CD4-positive, alpha-beta memory T cell (primary cell): Measurements from ENCODE around the gene VCP. TPM values are rescaled to one million over a fixed set of nuclear protein-coding genes. Genes with fewer than 3 reads are reported as not detected.

Source experiments
- CTCF ChIA-PET: fragments of 350-600 bp; sonication (Branson Sonifier 250); formaldehyde crosslinking; loops from one replicate; lab custom pipeline; 2021; ENCODE audit warnings: inconsistent platforms; ENCODE audit not compliant: partially characterized antibody; lab: Charles Lee
- POLR2A ChIA-PET: fragments of 350-600 bp; sonication (Branson Sonifier 250); formaldehyde crosslinking; loops from one replicate; lab custom pipeline; 2021; ENCODE audit not compliant: partially characterized antibody; lab: Charles Lee
- DNase-seq, 5 donors: peaks; one replicate each; pipeline versions ENCODE4 v3.0.0 to v3.0.0-alpha.2; 2020 to 2022; ENCODE audit warnings: mixed read lengths in 1 of 5
- H3K27ac ChIP-seq: one replicate; pipeline ENCODE4 v1.7.0; 2013; ENCODE audit warnings: low read depth, low read length
- H3K27me3 ChIP-seq: 2 replicates; pipeline ENCODE4 v1.7.0; 2013; ENCODE audit warnings: mild to moderate bottlenecking, low read length, moderate library complexity; ENCODE audit not compliant: insufficient read depth
- H3K36me3 ChIP-seq: 2 replicates; pipeline ENCODE4 v1.7.0; 2013; ENCODE audit warnings: mild to moderate bottlenecking, low read length, moderate library complexity; ENCODE audit not compliant: insufficient read depth
- H3K4me1 ChIP-seq: 2 replicates; pipeline ENCODE4 v1.7.0; 2013; ENCODE audit warnings: mild to moderate bottlenecking, low read length, moderate library complexity; ENCODE audit not compliant: insufficient read depth
- H3K4me3 ChIP-seq, 2 donors: one replicate each; pipeline ENCODE4 v1.7.0; 2013; ENCODE audit warnings: low read length in 2 of 2, mild to moderate bottlenecking in 1 of 2
- H3K9me3 ChIP-seq, 2 donors: one replicate each; pipeline ENCODE4 v1.7.0; 2013; ENCODE audit warnings: low read length in 2 of 2, control low read depth in 1 of 2; ENCODE audit not compliant: control insufficient read depth in 1 of 2
- H3K27ac Mint-ChIP-seq, 7 donors: one replicate each; pipeline ENCODE4 v1.8.0; 2020 to 2021; ENCODE audit warnings: mixed read lengths in 7 of 7, mild to moderate bottlenecking in 6 of 7, inconsistent platforms in 3 of 7, moderate library complexity in 3 of 7
- H3K27me3 Mint-ChIP-seq, 2 donors: one replicate each; pipeline ENCODE4 v1.8.0; 2020 to 2021; ENCODE audit warnings: mixed read lengths in 2 of 2
- H3K36me3 Mint-ChIP-seq, 2 donors: one replicate each; pipeline ENCODE4 v1.8.0; 2020 to 2021; ENCODE audit warnings: mixed read lengths in 2 of 2, inconsistent platforms in 1 of 2, mild to moderate bottlenecking in 1 of 2
- H3K4me1 Mint-ChIP-seq, 4 donors: one replicate each; pipeline ENCODE4 v1.8.0; 2020 to 2021; ENCODE audit warnings: mixed read lengths in 4 of 4, mild to moderate bottlenecking in 1 of 4
- H3K4me3 Mint-ChIP-seq, 8 donors: one replicate each; pipeline ENCODE4 v1.8.0; 2020 to 2021; ENCODE audit warnings: mixed read lengths in 8 of 8, mild to moderate bottlenecking in 7 of 8, moderate library complexity in 6 of 8, inconsistent platforms in 3 of 8
- H3K9me3 Mint-ChIP-seq, 8 donors: one replicate each; pipeline ENCODE4 v1.8.0; 2020 to 2021; ENCODE audit warnings: mixed read lengths in 8 of 8, mild to moderate bottlenecking in 5 of 8, inconsistent platforms in 3 of 8, moderate library complexity in 1 of 8
- intact Hi-C: fragments of 100-400 bp; cut with micrococcal nuclease; formaldehyde crosslinking; loops from one replicate; pipeline ENCODE4 v1.15.1; 2023
- polyA plus RNA-seq, 2 donors: library from polyadenylated mRNA; unstranded; fragments of 300-500 nt; fragmentation: Illumina TruSeq; gene quantifications; one replicate each; pipeline ENCODE4 v1.2.3, GENCODE V29; 2021
- total RNA-seq, 2 experiments: library from RNA; stranded (reverse); gene quantifications; one replicate each; pipeline ENCODE4 v1.2.3, GENCODE V29; 2021

The VCP gene
- total and polyA plus RNA-seq, 4 experiments from 2014 or later: 156 to 206 (median 176) TPM

DNA sequence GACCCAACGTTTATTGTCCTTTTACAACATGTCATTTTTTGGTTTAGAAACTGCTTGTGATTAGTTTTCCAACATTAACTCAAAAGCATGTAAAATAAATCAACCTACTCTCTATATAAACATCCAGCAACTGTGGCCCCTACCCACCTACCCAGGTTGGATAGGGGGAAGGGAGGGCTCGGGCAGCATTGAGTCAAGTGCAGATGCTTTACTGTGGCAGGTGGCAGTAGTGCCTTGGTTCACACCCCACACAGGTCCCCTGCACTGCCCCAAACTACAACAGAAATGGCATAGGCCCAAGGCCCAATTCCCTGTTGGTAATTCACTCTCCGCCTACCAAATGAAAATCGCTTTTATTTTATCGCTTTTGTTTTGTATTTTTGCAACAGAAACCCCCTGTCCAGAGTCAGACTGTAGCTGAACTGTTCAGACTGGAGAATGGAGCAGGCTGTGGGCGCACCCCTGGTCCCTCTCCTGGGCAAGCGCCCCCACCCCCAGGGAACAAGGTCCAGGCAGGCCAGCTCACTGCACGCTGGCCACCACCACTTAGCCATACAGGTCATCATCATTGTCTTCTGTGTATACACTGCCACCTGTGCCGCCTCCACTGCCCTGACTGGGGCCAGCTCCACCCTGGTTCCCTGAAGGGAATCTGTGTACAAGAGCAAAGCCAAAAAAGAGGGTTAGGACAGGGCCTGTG, 15.7 kb downstream of the VCP start:
- Mint-ChIP-seq H3K27me3 (no peaks in the 10 kb centered on the region), H3K4me1 (peaks cover 0 to 7% (median under 1%) of the 10 kb centered on the region in 4 donors), H3K9me3 (no peaks in the 10 kb centered on the region), H3K27ac (peak overlapping the region in 3 of 7 donors; percentile 16 to 57 (median 56)), H3K4me3 (peak overlapping the region in 1 of 8 donors; percentile 16), H3K36me3 (peaks cover 69 to 89% of the 10 kb centered on the region in 2 donors)
- ChIA-PET CTCF (no interaction called here), POLR2A (interaction anchor here (1.3 kb wide), 1 partner anchor 15 kb away, joined by 3 read pairs; no protein-coding TSS in a partner anchor)
- H3K4me3 ChIP-seq: no peak overlapping the region
- H3K36me3 ChIP-seq: peaks cover 61% of the 10 kb centered on the region
- no peak for DNase-seq
- H3K9me3 ChIP-seq: no peaks in the 10 kb centered on the region
- no peak overlapping the region for H3K27ac ChIP-seq
- intact Hi-C loops: no loop called here
- H3K4me1 ChIP-seq: no peaks in the 10 kb centered on the region
- H3K27me3 ChIP-seq: no peaks in the 10 kb centered on the region

DNA sequence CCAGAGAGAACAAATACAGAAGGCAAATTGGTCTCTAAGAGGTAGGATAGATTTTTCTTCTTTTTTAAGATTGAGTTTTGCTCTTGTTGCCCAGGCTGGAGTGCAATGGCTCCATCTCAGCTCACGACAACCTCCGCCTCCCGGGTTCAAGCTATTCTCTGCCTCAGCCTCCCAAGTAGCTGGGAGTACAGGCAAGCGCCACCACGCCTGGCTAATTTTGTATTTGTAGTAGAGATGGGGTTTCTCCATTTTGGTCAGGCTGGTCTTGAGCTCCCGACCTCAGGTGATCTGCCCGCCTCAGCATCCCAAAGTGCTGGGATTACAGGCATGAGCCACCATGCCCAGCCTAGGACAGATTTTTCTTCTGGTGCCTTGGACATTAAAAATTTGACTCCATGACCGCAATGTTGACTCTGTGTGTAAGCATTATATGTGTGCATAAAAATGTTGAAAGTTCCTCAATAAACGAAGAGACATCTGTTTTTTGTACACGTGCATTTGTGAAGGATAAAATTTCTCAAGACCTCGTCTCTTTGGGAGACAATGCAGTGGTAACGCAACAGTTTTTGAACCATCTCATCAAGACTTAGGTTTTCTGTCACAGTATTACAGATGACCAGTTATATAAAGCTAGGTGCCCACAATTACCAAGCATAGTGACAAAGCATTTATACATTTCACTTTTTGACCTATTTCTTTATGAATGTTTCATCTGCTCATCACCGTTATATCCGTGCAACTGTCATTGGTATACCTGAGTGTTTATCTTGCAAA, 17.4 kb downstream of the VCP start:
- peaks cover 59 to 78% of the 10 kb centered on the region in 2 donors for H3K36me3 Mint-ChIP-seq
- H3K36me3 ChIP-seq: peaks cover 45% of the 10 kb centered on the region
- CTCF ChIA-PET: no interaction called here
- no peak for DNase-seq
- POLR2A ChIA-PET: no interaction called here
- H3K9me3 Mint-ChIP-seq: no peaks in the 10 kb centered on the region
- no peak overlapping the region for H3K27ac ChIP-seq
- H3K9me3 ChIP-seq: no peaks in the 10 kb centered on the region
- peak overlapping the region in 1 of 7 donors; percentile 20 for H3K27ac Mint-ChIP-seq
- no peak overlapping the region for H3K4me3 Mint-ChIP-seq
- no peaks in the 10 kb centered on the region for H3K27me3 ChIP-seq
- intact Hi-C loops: no loop called here
- H3K27me3 Mint-ChIP-seq: no peaks in the 10 kb centered on the region
- no peak overlapping the region for H3K4me3 ChIP-seq
- H3K4me1 ChIP-seq: no peaks in the 10 kb centered on the region
- peaks cover 0 to 13% (median 5%) of the 10 kb centered on the region in 4 donors for H3K4me1 Mint-ChIP-seq

DNA sequence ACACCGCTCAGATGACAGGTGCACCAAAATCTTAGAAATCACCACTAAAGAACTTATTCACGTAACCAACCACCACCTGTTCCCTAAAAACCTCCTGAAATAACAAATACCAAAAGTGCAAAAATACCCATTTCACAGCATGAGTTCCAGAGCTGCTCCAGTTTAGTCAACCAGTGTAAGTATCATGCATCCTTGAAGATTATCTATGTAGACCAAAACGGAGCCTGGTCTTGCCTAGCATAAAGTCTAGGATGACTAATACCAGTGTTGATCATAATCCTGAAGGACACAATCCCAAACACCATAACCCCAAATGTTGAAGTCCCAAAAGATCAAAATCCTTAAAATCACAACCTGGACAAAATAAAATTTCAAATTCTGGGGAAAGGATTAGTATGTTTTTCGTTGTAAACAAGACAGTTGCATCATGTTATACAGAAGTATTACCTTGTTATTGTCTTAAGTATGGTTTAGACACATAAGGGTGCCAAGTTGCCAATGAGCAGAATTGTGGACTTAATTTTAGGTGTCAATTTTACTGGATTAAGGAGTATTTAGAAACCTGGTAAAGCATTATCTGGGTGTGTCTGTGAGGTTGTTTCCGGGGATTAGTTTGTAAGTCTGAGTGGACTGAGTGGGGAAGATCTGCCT, 18.1 kb downstream of the VCP start:
- POLR2A ChIA-PET: no interaction called here
- no peak overlapping the region for H3K27ac ChIP-seq
- H3K4me1 ChIP-seq: no peaks in the 10 kb centered on the region
- Mint-ChIP-seq H3K27ac (peak overlapping the region in 2 of 7 donors; percentile 20 to 60), H3K4me1 (peaks cover 0 to 13% (median 5%) of the 10 kb centered on the region in 4 donors), H3K9me3 (no peaks in the 10 kb centered on the region), H3K36me3 (peaks cover 51 to 71% of the 10 kb centered on the region in 2 donors), H3K27me3 (no peaks in the 10 kb centered on the region), H3K4me3 (no peak overlapping the region)
- H3K36me3 ChIP-seq: peaks cover 37% of the 10 kb centered on the region
- H3K4me3 ChIP-seq: no peak overlapping the region
- H3K27me3 ChIP-seq: no peaks in the 10 kb centered on the region
- DNase-seq: no peak
- no peaks in the 10 kb centered on the region for H3K9me3 ChIP-seq
- CTCF ChIA-PET: interaction anchor here (0.7 kb wide), 1 partner anchor 155 kb away, joined by 3 read pairs; no protein-coding TSS in a partner anchor
- intact Hi-C loops: no loop called here

DNA sequence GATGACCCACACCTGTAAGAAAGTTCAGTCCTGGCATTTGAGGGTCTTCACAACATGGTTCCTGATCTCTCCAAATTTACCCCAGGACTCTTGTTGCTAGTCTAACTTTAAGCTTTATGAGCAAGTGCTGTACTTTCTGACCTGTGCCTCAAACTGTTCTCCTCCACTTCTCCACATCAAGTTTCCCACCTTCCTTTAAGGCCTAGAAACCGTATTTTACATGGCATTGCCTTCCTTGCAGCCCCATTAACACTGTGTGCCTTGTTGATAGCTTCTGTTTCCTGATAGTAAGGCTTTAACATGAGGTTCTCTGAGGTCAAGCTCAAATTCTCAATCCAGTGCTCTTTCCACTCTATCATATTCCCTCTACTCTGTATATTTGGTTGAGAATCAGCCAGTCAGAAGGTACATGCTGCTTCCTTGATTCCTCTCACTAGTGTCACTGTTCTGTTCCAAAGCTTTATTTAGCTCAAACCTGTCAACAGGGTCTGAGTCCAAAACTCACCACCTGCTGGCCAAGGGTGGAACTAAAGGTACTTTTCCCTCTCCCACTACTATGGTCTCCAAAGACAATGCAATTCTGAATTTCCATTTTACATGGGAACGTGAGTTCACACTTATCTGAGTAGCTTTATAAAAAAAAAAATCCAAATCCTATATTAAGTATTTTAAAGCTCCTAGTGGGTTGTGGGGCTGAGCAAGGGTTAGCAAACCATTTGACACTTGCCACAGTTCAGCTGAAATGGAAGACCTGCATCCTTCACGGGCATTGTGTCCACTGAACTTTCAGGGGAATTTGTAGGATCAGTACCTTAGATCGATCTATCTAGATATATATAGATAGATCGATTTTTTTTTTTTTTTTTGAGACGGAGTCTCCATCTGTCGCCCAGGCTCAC, 21.1 kb downstream of the VCP start:
- intact Hi-C loops: loop anchor here (1.0 kb wide), 1 partner anchor 152 kb away; no protein-coding TSS in a partner anchor
- H3K27me3 ChIP-seq: no peaks in the 10 kb centered on the region
- peaks cover 8% of the 10 kb centered on the region for H3K36me3 ChIP-seq
- no peaks in the 10 kb centered on the region for H3K9me3 Mint-ChIP-seq
- CTCF ChIA-PET: interaction anchor here (0.7 to 4.2 kb wide), 27 partner anchors 8 to 161 kb away, joined by 3 to 43 read pairs (median 4); partner anchors contain the start of genes FANCG and PIGO
- H3K27me3 Mint-ChIP-seq: no peaks in the 10 kb centered on the region
- DNase-seq: peak; percentile 28 to 51 (median 36)
- no peak overlapping the region for H3K4me3 Mint-ChIP-seq
- H3K4me1 ChIP-seq: no peaks in the 10 kb centered on the region
- no peak overlapping the region for H3K27ac Mint-ChIP-seq
- no peak overlapping the region for H3K27ac ChIP-seq
- no peaks in the 10 kb centered on the region for H3K9me3 ChIP-seq
- H3K4me1 Mint-ChIP-seq: peaks cover 0 to 13% (median 5%) of the 10 kb centered on the region in 4 donors
- H3K4me3 ChIP-seq: no peak overlapping the region
- POLR2A ChIA-PET: interaction anchor here (0.8 to 1.8 kb wide), 7 partner anchors 9 to 152 kb away, joined by 3 to 6 read pairs (median 3); partner anchors contain the start of gene VCP
- peaks cover 35 to 53% of the 10 kb centered on the region in 2 donors for H3K36me3 Mint-ChIP-seq

DNA sequence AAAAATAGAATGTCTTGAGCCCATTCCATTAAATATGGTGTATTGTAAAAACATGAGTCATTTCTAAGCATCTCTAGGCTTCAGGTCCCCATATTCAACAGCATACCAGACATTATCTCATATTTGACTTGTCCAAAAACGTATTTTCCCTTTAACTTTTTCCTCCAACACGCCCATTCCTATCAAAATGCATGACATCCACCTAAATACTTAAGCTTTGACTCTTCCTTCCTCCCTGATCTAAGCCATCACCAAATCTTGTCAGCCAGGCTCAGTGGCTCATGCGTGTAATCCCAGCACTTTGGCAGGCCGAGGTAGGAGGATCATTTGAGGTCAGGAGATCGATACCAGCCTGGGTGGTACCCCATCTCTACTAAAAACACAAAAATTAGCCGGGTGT, 23.9 kb downstream of the VCP start:
- intact Hi-C loops: no loop called here
- H3K4me3 ChIP-seq: no peak overlapping the region
- H3K27me3 Mint-ChIP-seq: no peaks in the 10 kb centered on the region
- H3K4me1 ChIP-seq: no peaks in the 10 kb centered on the region
- no peak for DNase-seq
- H3K27ac ChIP-seq: no peak overlapping the region
- peak overlapping the region in 1 of 8 donors; percentile 66 for H3K4me3 Mint-ChIP-seq
- no peaks in the 10 kb centered on the region for H3K9me3 Mint-ChIP-seq
- peaks cover 4% of the 10 kb centered on the region for H3K36me3 ChIP-seq
- ChIA-PET POLR2A (no interaction called here), CTCF (no interaction called here)
- H3K36me3 Mint-ChIP-seq: peaks cover 20 to 36% of the 10 kb centered on the region in 2 donors
- no peaks in the 10 kb centered on the region for H3K9me3 ChIP-seq
- H3K27me3 ChIP-seq: no peaks in the 10 kb centered on the region
- peak overlapping the region in 1 of 7 donors; percentile 9 for H3K27ac Mint-ChIP-seq
- H3K4me1 Mint-ChIP-seq: peaks cover 0 to 12% (median 5%) of the 10 kb centered on the region in 4 donors

DNA sequence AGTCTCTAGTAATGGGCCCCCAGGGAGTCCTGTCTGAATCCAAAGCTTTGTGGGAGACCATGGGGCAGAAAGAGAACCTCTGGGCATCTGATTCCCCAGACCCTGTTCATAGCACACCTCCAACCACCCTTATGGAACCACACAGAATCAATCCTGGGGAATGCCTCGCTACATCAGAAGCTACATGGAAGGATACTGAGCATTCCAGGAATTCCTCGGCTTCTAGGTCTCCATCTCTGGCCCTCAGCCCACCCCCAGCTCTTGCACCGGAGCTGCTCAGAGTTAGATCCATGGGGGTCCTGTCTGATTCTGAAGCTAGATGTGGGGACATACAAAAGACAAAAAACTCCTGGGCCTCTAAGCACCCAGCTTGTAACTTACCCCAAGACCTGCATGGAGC, 28.4 kb downstream of the VCP start:
- no peak overlapping the region for H3K4me3 Mint-ChIP-seq
- Histone ChIP-seq H3K27ac (no peak overlapping the region), H3K4me1 (no peaks in the 10 kb centered on the region), H3K36me3 (peaks cover 10% of the 10 kb centered on the region), H3K27me3 (no peaks in the 10 kb centered on the region), H3K9me3 (no peaks in the 10 kb centered on the region), H3K4me3 (no peak overlapping the region)
- H3K27ac Mint-ChIP-seq: peak overlapping the region in 3 of 7 donors; percentile 2 to 30 (median 17)
- no peaks in the 10 kb centered on the region for H3K9me3 Mint-ChIP-seq
- H3K36me3 Mint-ChIP-seq: peaks cover 23 to 32% of the 10 kb centered on the region in 2 donors
- no peak for DNase-seq
- ChIA-PET CTCF (interaction anchor here (1.1 to 2.2 kb wide), 4 partner anchors 8 to 145 kb away, joined by 3 to 7 read pairs (median 5); no protein-coding TSS in a partner anchor), POLR2A (no interaction called here)
- peaks cover 0 to 6% (median 0%) of the 10 kb centered on the region in 4 donors for H3K4me1 Mint-ChIP-seq
- no peaks in the 10 kb centered on the region for H3K27me3 Mint-ChIP-seq
- intact Hi-C loops: no loop called here
